ENCODE data around the gene RCBTB1. TPM values are rescaled to one million over a fixed set of nuclear protein-coding genes. Genes with fewer than 3 reads are reported as not detected.

Gene RCBTB1
- total RNA-seq (2022; extraction: Qiagen RNA extraction) = 6.9 to 10.0 TPM (median 8.8 TPM) in 5 replicates

DNA sequence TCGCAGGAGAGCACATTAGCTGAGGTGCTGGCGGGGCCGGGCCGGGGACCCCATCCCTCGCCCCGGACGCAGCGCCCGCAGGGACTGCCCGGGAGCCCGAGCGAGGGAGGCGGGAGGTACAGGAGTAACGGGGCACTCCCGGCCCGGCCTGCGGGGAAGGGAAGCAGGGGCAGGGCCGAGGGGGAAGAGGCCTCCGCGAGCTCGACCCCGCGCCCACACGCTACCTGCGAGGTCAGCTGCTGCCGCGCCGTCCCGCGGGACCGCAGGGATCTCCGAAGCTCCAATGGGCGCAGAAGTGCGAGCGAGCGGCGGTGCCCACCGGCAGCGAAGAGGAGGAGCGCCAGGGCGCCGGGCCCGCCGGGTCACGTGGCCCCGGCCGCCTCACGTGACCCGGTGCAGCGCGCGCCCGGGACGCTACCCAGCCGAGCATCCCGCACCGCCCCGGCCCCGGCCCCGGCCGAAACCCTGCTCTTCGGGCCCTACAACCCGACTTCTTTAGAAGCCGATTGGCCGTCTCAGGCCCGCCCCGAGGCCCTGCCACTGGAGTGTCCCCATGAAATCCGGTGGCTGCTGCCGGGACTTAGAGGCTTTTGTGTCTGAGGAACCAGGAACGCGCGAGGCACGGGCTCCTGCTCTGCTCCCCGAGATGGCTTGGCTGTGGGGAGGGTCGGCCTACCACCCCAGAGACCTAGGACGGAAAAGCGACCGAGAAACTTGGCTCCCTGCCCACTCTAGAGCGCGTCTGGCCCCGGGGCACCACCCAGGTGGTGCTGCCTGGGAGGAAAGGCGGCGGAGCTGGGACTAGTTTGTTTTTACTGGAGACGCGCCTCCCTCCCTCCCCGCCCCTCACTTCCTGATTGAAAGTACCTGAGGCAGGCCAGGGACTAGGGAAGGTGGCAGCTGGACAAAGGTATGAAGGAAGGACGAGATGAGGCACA lies at the start of gene RCBTB1:
Gene RCBTB1 (minus strand): TSS at position 339 of the 938 bp plus-strand sequence. CDS start 18,279 bp downstream, outside the sequence.

DNA sequence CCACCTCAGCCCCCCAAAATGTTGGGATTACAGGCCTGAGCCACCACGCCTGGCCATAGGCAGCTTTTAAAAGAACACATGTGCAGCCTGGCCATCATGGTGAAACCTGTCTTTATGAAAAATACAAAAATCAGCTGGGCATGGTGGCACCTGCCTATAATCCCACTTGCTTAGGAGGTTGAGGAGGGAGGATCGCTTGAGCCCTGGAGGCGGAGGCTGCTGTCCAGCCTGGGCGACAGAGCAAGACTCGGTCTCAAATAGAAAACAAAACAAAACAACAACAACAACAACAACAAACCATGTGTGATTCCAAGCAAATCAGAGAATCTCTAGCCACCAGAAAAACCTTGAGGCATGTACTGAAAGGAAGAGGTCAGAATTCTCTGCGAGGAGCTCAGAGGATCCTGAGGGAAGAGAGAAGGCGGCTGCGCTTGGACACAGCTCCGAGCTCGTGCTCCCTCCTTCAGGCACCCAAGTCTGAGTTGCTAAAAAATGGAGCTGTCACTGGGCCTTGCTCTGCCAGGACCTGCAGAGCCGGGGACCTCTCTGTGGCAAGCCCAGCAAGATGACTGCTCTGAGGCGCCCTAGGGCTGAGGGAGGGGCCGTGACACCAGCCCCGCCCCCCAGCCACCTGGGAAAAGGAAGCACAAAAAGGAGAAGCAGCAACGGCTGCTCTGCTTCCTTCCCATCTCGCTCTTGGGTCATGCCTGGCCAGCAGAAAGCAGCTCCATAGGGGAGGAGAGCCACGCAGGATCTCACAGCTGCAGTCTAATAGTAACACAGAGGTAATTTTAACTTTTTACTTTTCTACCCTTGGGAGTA lies 42.7 kb upstream of the RCBTB1 start, which contains the start of gene ARL11:
Gene ARL11 (plus strand): TSS at position 677 of the 822 bp plus-strand sequence. CDS start 1,941 bp downstream, outside the sequence.

DNA sequence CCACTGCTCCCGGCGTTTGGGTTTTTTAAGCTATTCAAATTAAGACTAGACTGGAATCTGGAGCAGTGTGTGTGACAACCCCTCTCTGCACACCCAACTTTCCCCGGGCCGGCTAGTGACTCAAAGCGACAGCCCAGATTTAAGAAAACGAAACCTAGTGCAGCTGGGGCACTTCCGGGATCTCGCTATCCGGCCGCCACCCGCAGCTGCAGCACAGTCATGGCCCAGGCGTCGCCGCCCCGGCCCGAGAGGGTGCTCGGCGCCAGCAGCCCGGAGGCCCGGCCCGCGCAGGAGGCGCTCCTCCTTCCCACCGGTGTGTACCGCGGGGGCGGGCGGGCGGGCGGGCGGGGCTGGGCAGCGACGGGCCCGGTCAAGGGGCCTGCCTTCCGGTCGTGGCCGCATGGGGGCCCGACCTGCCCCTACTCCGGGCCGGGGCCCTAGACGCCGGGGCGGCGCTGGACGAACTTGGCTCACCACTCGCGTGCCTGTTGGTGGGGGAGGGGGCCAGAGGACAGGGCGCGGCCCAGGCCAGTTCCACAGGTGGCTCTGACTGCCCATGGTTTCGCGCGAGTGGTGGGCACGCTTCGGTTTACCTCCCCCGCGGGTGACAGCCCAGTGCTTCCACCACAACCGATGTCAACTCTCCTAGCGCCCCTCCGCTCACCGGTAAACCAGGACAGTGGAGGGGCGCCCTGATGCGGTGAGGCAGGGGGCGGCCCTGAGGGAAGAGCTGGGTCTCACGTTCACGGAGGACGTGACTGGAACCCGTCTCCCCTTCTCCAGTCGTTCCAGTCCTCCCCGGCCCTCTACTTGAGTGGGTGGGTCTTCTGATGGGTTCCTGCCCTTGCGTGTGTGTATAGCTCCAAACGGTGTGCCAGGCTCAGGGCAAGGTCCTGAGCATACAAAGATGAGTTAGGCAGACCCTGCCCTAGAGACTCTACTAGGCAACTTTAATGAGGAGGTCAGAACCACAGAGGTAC lies 89.3 kb downstream of the RCBTB1 start, which contains the start of gene PHF11:
Gene PHF11 (plus strand): TSS at position 171 of the 980 bp plus-strand sequence. CDS start 49 bp downstream, at position 220.

Other genes starting within 250 kb of the RCBTB1 start
- gene CAB39L, start 141.5 kb downstream of the RCBTB1 start, total RNA-seq (2022; extraction: Qiagen RNA extraction) = 1.6 to 2.0 TPM (median 2.0 TPM) in 5 replicates
- gene SETDB2, start 141.3 kb downstream of the RCBTB1 start, total RNA-seq (2022; extraction: Qiagen RNA extraction) = 1.4 to 2.4 TPM (median 2.1 TPM) in 5 replicates
- gene PHF11, start 89.6 kb downstream of the RCBTB1 start, total RNA-seq (2022; extraction: Qiagen RNA extraction) = 5.7 to 7.0 TPM (median 6.6 TPM) in 5 replicates
- not detected in 5 replicates for gene ARL11, start 42.9 kb upstream of the RCBTB1 start, total RNA-seq (2022; extraction: Qiagen RNA extraction)
- 50.7 to 63.4 TPM (median 62.8 TPM) in 5 replicates for gene EBPL, start 105.9 kb upstream of the RCBTB1 start, total RNA-seq (2022; extraction: Qiagen RNA extraction)
- gene KPNA3, start 207.1 kb upstream of the RCBTB1 start, total RNA-seq (2022; extraction: Qiagen RNA extraction) = 26.4 to 37.9 TPM (median 33.7 TPM) in 5 replicates